T-helper 1 cell treated with Interleukin-12 subunit alpha and Interleukin-12 subunit beta and Interleukin-4 antibody, amounts not matched to agents 30 μg/mL and 1 μg/mL, for 36 hours (primary cell): Measurements from ENCODE around the gene SMYD1.

Experiments
- H3K27ac Mint-ChIP-seq: one replicate; pipeline ENCODE4 v1.8.0; 2021; ENCODE audit warnings: mild to moderate bottlenecking, mixed read lengths
- H3K27me3 Mint-ChIP-seq: one replicate; pipeline ENCODE4 v1.8.0; 2021; ENCODE audit warnings: low read depth, mixed read lengths
- H3K36me3 Mint-ChIP-seq: one replicate; pipeline ENCODE4 v1.8.0; 2021; ENCODE audit warnings: low read depth, mixed read lengths
- H3K4me1 Mint-ChIP-seq: one replicate; pipeline ENCODE4 v1.8.0; 2021; ENCODE audit warnings: low read depth, mixed read lengths
- H3K4me3 Mint-ChIP-seq: one replicate; pipeline ENCODE4 v1.8.0; 2021; ENCODE audit warnings: mild to moderate bottlenecking, moderate library complexity, mixed read lengths
- H3K9me3 Mint-ChIP-seq: one replicate; pipeline ENCODE4 v1.8.0; 2021; ENCODE audit warnings: mixed read lengths

The SMYD1 gene

GRCh38 chr2:88114889-88115288 lies 47.3 kb downstream of the SMYD1 start:
- H3K9me3 Mint-ChIP-seq: no peaks in the 10 kb centered on the region
- H3K36me3 Mint-ChIP-seq: no peaks in the 10 kb centered on the region
- H3K4me3 Mint-ChIP-seq: no peak overlapping the region
- no peaks in the 10 kb centered on the region for H3K4me1 Mint-ChIP-seq
- no peak overlapping the region for H3K27ac Mint-ChIP-seq
- H3K27me3 Mint-ChIP-seq: no peaks in the 10 kb centered on the region

GRCh38 chr2:88115825-88116518 lies 48.3 kb downstream of the SMYD1 start:
- no peak overlapping the region for H3K4me3 Mint-ChIP-seq
- H3K27me3 Mint-ChIP-seq: no peaks in the 10 kb centered on the region
- no peaks in the 10 kb centered on the region for H3K36me3 Mint-ChIP-seq
- H3K27ac Mint-ChIP-seq: no peak overlapping the region
- H3K4me1 Mint-ChIP-seq: no peaks in the 10 kb centered on the region
- no peaks in the 10 kb centered on the region for H3K9me3 Mint-ChIP-seq

GRCh38 chr2:88116669-88117432 lies 49.2 kb downstream of the SMYD1 start:
- Mint-ChIP-seq H3K9me3 (no peaks in the 10 kb centered on the region), H3K4me1 (no peaks in the 10 kb centered on the region), H3K27ac (no peak overlapping the region), H3K4me3 (no peak overlapping the region), H3K36me3 (no peaks in the 10 kb centered on the region), H3K27me3 (no peaks in the 10 kb centered on the region)

GRCh38 chr2:88117973-88118372 lies 50.3 kb downstream of the SMYD1 start:
- Mint-ChIP-seq H3K27me3 (no peaks in the 10 kb centered on the region), H3K4me3 (no peak overlapping the region), H3K27ac (no peak overlapping the region), H3K4me1 (no peaks in the 10 kb centered on the region), H3K36me3 (no peaks in the 10 kb centered on the region), H3K9me3 (no peaks in the 10 kb centered on the region)

- Mint-ChIP-seq H3K36me3 (no peaks in the 10 kb centered on the region), H3K4me3 (no peak overlapping the region), H3K9me3 (no peaks in the 10 kb centered on the region), H3K27ac (no peak overlapping the region), H3K27me3 (peaks cover 3% of the 10 kb centered on the region), H3K4me1 (no peaks in the 10 kb centered on the region)
Observed at GRCh38 chr2:88121678-88122077, 54.1 kb downstream of the SMYD1 start.

- H3K4me3 Mint-ChIP-seq: no peak overlapping the region
- no peaks in the 10 kb centered on the region for H3K4me1 Mint-ChIP-seq
- H3K27me3 Mint-ChIP-seq: peaks cover 3% of the 10 kb centered on the region
- H3K27ac Mint-ChIP-seq: no peak overlapping the region
- no peaks in the 10 kb centered on the region for H3K36me3 Mint-ChIP-seq
- no peaks in the 10 kb centered on the region for H3K9me3 Mint-ChIP-seq
Observed at GRCh38 chr2:88122141-88122884, 54.7 kb downstream of the SMYD1 start.

- Mint-ChIP-seq H3K36me3 (no peaks in the 10 kb centered on the region), H3K27ac (no peak overlapping the region), H3K27me3 (peaks cover 3% of the 10 kb centered on the region), H3K4me3 (no peak overlapping the region), H3K9me3 (no peaks in the 10 kb centered on the region), H3K4me1 (no peaks in the 10 kb centered on the region)
Observed at GRCh38 chr2:88123164-88123974, 55.7 kb downstream of the SMYD1 start.

- Mint-ChIP-seq H3K4me3 (no peak overlapping the region), H3K27me3 (peaks cover 3% of the 10 kb centered on the region), H3K27ac (no peak overlapping the region), H3K4me1 (no peaks in the 10 kb centered on the region), H3K9me3 (no peaks in the 10 kb centered on the region), H3K36me3 (no peaks in the 10 kb centered on the region)
Observed at GRCh38 chr2:88123975-88124917, 56.6 kb downstream of the SMYD1 start.

- Mint-ChIP-seq H3K9me3 (no peaks in the 10 kb centered on the region), H3K36me3 (no peaks in the 10 kb centered on the region), H3K4me3 (no peak overlapping the region), H3K27ac (no peak overlapping the region), H3K27me3 (peaks cover 6% of the 10 kb centered on the region), H3K4me1 (no peaks in the 10 kb centered on the region)
Observed at GRCh38 chr2:88125344-88125923, 57.8 kb downstream of the SMYD1 start.

GRCh38 chr2:88125924-88126771 lies 58.5 kb downstream of the SMYD1 start:
- no peaks in the 10 kb centered on the region for H3K4me1 Mint-ChIP-seq
- H3K9me3 Mint-ChIP-seq: no peaks in the 10 kb centered on the region
- H3K4me3 Mint-ChIP-seq: no peak overlapping the region
- no peak overlapping the region for H3K27ac Mint-ChIP-seq
- no peaks in the 10 kb centered on the region for H3K36me3 Mint-ChIP-seq
- peaks cover 6% of the 10 kb centered on the region for H3K27me3 Mint-ChIP-seq

- Mint-ChIP-seq H3K27ac (no peak overlapping the region), H3K4me1 (no peaks in the 10 kb centered on the region), H3K27me3 (peaks cover 6% of the 10 kb centered on the region), H3K4me3 (no peak overlapping the region), H3K9me3 (no peaks in the 10 kb centered on the region), H3K36me3 (no peaks in the 10 kb centered on the region)
Observed at GRCh38 chr2:88126772-88127637, 59.4 kb downstream of the SMYD1 start.

- peaks cover 6% of the 10 kb centered on the region for H3K27me3 Mint-ChIP-seq
- no peaks in the 10 kb centered on the region for H3K4me1 Mint-ChIP-seq
- no peak overlapping the region for H3K27ac Mint-ChIP-seq
- no peaks in the 10 kb centered on the region for H3K36me3 Mint-ChIP-seq
- no peak overlapping the region for H3K4me3 Mint-ChIP-seq
- H3K9me3 Mint-ChIP-seq: no peaks in the 10 kb centered on the region
Observed at GRCh38 chr2:88127638-88127887, 59.9 kb downstream of the SMYD1 start.
